HepG2 (cell line): ENCODE data around the gene TMEM120A.

Experiments used
- CTCF ChIP-seq: sonication (generic); formaldehyde crosslinking; IDR thresholded peaks from 2 replicates; pipeline ENCODE4 v1.5.0; 2020; ENCODE audit warnings: mild to moderate bottlenecking, missing genetic modification reagents, moderate library complexity
- IRF1 ChIP-seq: sonication (generic); formaldehyde crosslinking; IDR thresholded peaks from 2 replicates; pipeline ENCODE4 v1.4.0; 2020; ENCODE audit warnings: low read depth, mild to moderate bottlenecking, missing genetic modification reagents
- MAFF ChIP-seq: IDR thresholded peaks from 2 replicates; pipeline ENCODE4 v1.6.1; 2011; ENCODE audit warnings: low read depth, low read length, improper control_type of control experiment
- POLR2A ChIP-seq, 2 experiments: IDR thresholded peaks; 2 replicates each; pipeline ENCODE4 v1.6.1; 2011; ENCODE audit warnings: low read depth in 2 of 2, low read length in 2 of 2, mild to moderate bottlenecking in 1 of 2, moderate library complexity in 1 of 2; ENCODE audit not compliant: insufficient read depth in 1 of 2
- SIN3A ChIP-seq: IDR thresholded peaks from 2 replicates; pipeline ENCODE4 v1.6.1; 2011; ENCODE audit warnings: low read depth, mild to moderate bottlenecking, control low read depth, low read length, borderline replicate concordance
- SMC3 ChIP-seq: IDR thresholded peaks from 2 replicates; pipeline ENCODE4 v1.6.1; 2011; ENCODE audit warnings: low read length, improper control_type of control experiment
- TRIM24 ChIP-seq: sonication (generic); formaldehyde crosslinking; IDR thresholded peaks from 2 replicates; pipeline ENCODE4 v1.8.0; 2022; ENCODE audit warnings: mild to moderate bottlenecking, missing genetic modification reagents
- ZBTB21 ChIP-seq: sonication (generic); formaldehyde crosslinking; IDR thresholded peaks from 2 replicates; pipeline ENCODE4 v1.4.0; 2020; ENCODE audit warnings: missing genetic modification reagents
- ZFP36 ChIP-seq: fragments of 150-350 bp; IDR thresholded peaks from 2 replicates; pipeline ENCODE4 v1.6.1; 2018; ENCODE audit warnings: borderline replicate concordance, low read length, low read depth; ENCODE audit not compliant: partially characterized antibody
- ZFP41 ChIP-seq: sonication (generic); formaldehyde crosslinking; IDR thresholded peaks from 2 replicates; pipeline ENCODE4 v1.4.0; 2020; ENCODE audit warnings: mild to moderate bottlenecking, missing genetic modification reagents, borderline replicate concordance
- TF ChIP-seq, protein P1 (sequence below): IDR thresholded peaks from 2 replicates; pipeline ENCODE4 v1.6.1; 2016; ENCODE audit warnings: missing compliant biosample characterization, missing genetic modification reagents, borderline replicate concordance
- TF ChIP-seq, protein P2 (sequence below): sonication (generic); formaldehyde crosslinking; IDR thresholded peaks from 2 replicates; pipeline ENCODE4 v1.4.0; 2020; ENCODE audit warnings: missing genetic modification reagents

GRCh38 chr7:75977743-75978142 is 16.7 kb downstream of the TMEM120A start:
- TF ChIP-seq POLR2A (IDR thresholded peaks at IDR 0.05; ENCODE audit: insufficient read depth in 1 of 2, low read depth in 2 of 2, low read length in 2 of 2): no peak
- no peak for TF ChIP-seq ZFP36
- no peak for TF ChIP-seq TRIM24 (CRISPR knock-in tag)
- TF ChIP-seq, protein P1, sequence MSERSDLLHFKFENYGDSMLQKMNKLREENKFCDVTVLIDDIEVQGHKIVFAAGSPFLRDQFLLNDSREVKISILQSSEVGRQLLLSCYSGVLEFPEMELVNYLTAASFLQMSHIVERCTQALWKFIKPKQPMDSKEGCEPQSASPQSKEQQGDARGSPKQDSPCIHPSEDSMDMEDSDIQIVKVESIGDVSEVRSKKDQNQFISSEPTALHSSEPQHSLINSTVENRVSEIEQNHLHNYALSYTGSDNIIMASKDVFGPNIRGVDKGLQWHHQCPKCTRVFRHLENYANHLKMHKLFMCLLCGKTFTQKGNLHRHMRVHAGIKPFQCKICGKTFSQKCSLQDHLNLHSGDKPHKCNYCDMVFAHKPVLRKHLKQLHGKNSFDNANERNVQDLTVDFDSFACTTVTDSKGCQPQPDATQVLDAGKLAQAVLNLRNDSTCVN (CRISPR knock-in tag): no peak
- TF ChIP-seq IRF1 (CRISPR knock-in tag): no peak
- no peak for TF ChIP-seq ZFP41 (CRISPR knock-in tag)
- TF ChIP-seq SMC3: no peak
- TF ChIP-seq, protein P2, sequence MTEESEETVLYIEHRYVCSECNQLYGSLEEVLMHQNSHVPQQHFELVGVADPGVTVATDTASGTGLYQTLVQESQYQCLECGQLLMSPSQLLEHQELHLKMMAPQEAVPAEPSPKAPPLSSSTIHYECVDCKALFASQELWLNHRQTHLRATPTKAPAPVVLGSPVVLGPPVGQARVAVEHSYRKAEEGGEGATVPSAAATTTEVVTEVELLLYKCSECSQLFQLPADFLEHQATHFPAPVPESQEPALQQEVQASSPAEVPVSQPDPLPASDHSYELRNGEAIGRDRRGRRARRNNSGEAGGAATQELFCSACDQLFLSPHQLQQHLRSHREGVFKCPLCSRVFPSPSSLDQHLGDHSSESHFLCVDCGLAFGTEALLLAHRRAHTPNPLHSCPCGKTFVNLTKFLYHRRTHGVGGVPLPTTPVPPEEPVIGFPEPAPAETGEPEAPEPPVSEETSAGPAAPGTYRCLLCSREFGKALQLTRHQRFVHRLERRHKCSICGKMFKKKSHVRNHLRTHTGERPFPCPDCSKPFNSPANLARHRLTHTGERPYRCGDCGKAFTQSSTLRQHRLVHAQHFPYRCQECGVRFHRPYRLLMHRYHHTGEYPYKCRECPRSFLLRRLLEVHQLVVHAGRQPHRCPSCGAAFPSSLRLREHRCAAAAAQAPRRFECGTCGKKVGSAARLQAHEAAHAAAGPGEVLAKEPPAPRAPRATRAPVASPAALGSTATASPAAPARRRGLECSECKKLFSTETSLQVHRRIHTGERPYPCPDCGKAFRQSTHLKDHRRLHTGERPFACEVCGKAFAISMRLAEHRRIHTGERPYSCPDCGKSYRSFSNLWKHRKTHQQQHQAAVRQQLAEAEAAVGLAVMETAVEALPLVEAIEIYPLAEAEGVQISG (CRISPR knock-in tag): no peak
- no peak for TF ChIP-seq SIN3A
- no peak for TF ChIP-seq CTCF (CRISPR knock-in tag)
- TF ChIP-seq MAFF: no peak
- no peak for TF ChIP-seq ZBTB21 (CRISPR knock-in tag)
